NCI-H2196 (cell line): ENCODE measurements around the gene NTN1.

Experiments used
- DNase-seq: peaks from one replicate; lab custom pipeline; 2025; ENCODE audit not compliant: unreplicated experiment; lab: John Stamatoyannopoulos, UW

The NTN1 gene

DNA sequence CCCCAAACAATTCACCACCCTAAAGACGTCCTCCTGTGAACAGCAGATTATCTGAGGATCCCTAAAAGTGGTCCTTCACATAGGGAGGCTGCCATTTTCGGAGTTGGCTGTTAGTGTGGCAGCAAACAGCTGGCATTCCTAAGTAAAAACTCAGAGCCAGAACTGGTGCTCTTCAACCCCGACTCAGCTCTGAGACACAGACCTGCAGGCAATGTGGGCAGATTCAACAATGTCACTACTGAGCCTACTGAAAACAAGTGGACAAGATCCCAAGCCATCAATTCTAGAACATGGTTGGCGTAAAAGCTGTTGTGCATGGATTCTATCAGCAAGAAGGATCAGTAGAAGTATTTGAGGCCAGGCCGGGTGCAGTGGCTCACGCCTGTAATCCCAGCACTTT, 247.2 kb downstream of the NTN1 start:
- no peak for DNase-seq

DNA sequence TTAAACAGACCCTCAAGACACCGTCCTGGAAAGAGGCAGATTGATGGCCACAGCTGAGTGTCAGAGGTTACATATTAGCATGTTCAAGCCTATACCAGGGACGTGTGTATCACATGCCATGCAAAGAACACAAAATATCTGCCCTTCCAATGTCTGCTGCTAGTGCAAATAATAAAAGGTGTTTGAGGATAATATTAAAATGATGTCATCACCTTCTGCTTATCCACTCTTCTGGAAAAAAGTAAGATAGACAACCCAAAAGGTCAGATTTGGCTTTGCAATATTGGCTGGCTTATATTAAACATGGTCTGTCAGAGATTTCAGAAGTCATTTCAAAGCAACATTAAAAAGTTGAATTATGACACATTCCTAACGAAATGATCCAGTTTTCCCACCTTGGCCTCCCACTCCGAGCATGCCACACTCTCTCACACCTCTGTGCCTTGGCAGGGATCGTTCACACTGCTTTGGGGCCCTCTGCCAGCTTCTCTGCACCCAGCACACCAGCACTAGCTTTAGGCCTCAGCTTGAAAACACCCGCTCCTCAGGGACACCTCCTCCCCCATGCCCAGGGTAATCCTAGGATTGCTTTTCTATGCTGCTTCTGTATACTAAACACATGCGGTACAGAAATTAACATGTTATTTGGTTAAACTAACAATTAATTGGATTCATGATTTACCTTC, 248.2 kb downstream of the NTN1 start:
- no peak for DNase-seq

DNA sequence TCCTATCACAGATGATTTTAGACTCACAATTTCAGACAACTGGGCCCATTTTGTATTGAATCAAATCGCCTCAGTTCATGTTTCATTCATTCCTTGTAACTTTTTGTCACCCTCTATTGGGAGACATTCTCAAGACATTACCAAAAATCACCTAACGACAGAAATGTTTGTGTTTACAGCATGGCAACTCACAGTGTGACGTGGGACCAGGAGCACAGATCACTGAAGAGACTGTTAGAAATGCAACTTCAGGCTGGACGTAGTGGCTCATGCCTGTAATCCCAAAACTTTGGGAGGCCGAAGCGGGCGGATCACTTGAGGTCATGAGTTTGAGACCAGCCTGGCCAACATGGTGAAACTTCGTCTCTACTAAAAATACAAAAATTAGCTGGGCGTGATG, 249.6 kb downstream of the NTN1 start:
- no peak for DNase-seq

DNA sequence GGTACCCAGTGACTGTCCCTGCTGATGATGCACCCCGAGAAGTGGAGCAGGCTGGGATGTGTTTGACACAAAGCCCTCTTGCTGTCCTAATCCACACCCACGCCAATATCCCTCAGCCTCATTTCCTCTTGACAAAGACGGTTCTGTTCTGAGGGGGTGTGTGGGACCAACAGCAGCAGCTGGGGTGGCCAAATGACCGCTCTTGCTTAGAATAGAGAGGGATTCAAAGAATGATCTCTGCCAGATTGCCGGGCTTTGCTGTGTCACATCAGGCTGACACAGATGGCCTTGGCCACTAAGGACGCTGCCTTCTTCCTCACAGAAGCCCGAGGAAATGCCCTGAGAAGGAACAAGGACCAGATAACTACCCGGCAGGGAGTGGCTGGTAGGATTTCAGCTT, 250.7 kb downstream of the NTN1 start:
- no peak for DNase-seq

DNA sequence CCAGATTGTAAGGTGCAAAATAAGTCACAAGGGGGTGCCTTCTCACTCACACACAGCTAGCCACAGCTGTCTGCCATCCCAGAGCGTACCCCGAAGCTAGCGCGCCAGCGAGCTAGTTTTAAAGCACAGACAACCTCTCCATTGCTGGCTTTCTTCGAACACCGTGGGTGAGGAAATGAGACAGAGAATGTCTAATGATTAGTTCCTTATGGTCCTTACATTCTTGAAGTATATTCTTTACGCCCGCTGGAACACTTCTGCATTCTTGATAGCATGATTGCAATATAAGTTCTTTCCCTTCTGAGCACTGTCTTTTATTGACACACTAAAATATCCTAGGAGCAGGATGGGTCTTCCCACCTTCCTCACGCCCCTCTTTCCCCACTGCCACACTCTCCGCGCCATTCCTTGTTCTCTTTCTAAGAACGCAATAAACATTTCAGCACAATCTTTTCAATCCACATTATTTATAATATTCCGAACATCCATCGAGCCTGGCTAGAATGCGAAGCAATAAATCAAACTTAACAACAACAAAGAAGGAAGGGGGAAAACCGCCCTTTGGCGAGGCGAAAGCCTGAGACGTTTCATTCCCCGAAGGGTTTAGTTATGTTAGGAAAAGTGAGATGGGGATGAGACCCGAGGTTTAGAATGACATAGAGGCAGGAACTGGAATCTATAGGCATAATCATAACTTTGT, 251.3 kb downstream of the NTN1 start:
- DNase-seq: no peak

DNA sequence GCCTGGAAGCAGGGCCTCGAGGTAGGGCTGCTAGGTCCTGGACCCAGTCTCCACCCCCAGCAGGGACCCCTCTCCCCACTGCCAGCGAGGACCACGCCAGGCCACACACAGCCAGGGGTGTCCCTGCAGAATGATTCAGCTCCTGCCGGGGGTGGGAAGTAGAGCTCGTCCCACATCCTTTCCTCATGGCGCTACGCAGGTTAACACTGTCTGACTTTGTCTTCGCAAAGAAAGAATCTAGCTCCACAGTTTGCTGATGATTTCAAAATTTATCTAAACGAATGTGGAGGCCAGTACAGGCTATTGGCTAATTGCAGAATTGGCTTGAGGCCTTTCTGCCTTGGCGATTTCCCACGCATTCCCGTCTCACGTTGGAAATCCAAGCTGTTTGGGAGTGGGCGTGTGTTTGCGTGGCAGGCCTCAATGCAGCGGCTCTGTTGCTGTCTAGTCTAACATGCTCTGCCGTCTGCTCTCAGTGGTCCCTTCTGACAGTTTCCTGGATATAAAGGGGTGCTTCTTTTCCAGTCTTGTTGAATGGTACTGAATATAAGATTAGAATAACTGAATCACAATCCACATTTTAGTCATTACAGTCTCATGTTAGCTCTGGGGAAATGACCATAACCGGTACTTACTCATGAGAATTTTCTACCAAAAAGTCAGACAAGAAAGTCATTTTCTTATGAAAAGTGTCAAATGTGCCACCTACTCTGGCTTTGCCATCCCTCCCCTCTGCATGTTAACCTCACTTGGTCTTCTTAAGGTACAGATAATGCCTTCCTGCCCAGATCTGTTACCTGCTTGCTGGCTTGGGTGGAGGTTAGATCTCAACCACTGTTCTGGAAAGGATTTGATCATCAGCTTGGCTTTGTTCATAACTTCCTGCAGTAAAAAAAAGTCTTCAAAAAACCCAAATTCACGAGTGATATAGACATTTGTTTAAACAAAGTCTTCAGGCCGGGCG, 252.4 kb downstream of the NTN1 start:
- DNase-seq: no peak

DNA sequence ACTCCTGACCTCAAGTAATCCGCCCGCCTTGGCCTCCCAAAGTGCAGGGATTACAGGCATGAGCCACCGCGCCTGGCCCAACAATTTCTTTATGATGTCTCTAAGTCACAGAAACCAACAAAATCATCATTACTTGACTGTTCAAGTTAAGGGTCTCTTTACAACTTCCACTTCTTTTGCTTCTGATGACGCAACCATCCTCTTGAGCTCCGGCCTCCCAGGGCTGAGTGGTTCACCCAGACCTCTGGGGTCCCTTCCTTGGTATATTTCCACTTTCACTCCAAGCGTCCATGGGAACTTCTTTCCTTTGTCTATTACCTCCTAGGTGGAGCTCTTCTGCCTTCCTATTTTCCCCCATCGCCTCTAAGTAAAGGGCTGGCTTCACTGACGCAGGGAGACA, 253.7 kb downstream of the NTN1 start:
- DNase-seq: no peak

DNA sequence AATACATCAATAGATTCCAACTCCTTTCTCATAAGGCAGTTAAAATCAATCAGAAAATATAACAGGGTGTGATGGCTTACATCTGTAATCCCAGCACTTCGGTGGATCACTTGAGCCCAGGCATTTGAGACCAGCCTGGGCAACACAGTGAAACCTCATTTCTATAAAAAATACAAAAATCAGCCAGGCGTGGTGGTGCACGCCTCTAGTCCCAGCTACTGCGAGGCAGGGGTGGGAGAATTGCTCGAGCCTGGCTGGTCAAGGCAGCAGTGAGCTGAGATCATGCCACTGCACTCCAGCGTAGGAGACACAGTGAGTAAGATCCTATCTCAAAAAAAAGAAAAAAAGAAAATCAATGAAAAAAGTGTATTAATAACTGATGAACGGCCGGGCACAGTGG, 258.6 kb downstream of the NTN1 start:
- no peak for DNase-seq

DNA sequence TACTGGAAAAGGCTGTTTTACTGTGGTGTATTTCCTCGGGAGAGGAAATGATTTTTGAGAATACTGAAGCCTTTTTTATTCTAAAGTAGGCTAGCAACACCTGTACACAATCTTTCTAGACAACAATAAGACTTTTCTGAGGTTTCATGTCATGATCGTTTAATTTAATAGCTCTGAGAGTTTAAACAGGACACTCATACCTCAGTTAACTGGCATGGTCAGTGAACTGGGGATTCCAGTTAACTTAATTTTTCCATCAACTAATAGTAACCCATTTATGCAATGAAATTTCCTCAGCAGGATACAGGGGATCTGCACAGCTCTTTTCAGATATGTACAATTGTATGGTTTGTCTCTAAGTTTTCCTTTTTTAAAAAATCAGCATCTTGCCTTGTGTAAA, 262.6 kb downstream of the NTN1 start:
- no peak for DNase-seq

DNA sequence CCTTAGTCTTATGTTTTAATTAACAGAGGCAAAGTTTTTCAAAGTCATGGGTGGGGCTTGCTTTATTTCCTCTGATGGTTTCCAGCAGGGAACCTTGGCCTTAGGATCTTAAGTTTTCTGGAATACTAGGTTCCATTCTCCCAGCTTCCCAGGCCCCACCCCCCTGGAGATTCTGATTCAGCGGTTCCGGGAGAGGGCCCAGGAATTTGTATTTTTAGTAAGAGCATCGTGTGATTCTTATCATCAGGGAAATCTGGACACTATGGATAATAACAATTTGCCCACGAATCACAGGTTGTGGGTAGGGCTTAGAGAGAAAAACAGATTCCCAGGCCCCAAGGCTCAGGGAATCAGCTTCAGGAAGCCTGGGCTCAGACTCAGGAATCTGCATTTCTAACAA, 263.6 kb downstream of the NTN1 start:
- DNase-seq: no peak

DNA sequence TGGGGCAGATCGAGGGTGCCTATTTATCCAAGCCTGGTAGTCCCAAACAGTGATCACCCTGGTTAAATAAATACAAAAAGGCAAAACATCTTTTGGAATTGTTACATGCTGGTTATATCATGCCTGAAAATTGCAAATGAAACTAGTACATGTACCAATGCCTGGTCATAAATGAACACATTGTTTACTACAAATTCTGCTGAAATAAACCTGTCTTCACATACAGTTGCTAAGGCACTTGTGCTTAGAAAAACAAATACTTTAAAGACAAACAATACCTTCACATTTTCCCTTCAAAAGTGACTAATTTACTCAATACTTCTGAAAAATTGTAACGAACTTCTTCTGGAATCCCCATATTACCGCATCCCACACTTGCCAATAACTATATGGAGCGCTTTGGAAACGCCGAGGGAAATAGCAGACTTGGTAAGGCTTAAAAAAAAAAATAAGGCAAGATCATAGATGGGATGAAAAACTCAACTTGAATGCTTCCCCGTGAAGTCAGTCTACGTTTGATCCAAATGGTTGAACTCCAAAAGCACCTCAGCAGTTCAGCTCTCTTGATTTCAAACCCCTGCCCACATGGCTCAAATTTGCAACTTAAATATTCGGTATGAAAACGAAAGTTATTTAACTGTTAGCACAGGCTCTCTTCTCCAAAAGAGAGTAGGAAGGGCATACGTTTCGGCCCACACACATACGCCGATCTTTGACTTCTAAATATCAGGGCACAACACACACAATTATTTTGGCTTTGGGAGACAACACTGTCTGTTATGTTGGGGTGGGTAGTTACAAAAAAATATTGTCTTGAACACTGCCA, 264.5 kb downstream of the NTN1 start:
- DNase-seq: no peak

DNA sequence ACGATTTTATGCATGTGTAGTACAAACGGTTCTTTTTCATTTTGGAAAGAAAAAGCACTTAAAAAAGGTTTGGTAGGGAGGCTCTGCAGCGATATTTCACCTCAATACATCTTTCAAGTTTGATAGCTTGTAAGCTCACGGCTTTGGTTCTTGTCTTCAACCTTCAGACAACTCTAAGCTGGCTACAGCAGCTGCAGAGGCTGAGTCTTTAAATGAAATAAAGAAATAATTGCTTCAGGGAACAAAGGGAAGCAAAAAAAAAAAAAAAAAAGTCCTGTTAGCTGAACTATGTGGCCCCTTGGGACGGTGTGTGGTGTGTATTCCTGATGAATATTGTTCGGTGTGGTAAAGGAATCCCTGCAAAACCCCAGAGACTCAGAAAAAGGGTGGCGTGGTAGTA, 265.1 kb downstream of the NTN1 start:
- DNase-seq: no peak

DNA sequence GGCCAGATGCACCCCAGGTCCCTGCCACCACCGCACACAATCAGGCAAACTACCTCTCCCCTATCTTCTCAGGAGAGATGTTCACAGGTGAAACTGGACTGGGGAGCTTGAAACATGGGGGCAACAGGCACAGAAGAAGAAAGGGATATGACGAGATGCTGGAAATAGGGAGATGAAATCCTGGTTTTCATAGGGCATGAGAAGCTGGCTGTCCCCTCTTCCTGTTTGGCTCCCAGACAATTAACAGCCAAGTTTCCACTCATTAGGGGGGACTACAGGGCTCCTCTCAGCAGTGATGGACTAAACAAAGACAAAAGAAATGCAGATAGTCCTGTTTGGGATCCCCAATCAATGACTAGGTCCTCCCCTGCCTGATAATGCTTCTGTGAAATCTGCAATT, 266.0 kb downstream of the NTN1 start:
- no peak for DNase-seq

DNA sequence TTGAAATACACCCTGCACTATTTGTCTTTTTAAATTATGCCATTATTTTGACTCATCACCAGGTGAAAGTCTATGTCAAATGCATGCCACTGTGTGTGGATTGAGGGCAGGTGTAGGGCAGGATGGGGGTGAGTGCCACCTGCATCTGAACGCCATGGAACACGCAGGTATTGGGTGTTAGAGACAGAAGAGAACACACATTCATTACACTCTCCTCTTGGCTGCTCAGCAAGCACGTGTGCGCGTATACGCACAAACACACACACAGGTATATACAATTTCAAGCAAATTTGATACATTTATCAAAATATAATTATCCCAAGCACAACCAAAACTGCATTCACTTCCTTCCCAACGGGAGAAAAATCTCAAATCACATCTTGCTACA, 268.9 kb downstream of the NTN1 start:
- no peak for DNase-seq

DNA sequence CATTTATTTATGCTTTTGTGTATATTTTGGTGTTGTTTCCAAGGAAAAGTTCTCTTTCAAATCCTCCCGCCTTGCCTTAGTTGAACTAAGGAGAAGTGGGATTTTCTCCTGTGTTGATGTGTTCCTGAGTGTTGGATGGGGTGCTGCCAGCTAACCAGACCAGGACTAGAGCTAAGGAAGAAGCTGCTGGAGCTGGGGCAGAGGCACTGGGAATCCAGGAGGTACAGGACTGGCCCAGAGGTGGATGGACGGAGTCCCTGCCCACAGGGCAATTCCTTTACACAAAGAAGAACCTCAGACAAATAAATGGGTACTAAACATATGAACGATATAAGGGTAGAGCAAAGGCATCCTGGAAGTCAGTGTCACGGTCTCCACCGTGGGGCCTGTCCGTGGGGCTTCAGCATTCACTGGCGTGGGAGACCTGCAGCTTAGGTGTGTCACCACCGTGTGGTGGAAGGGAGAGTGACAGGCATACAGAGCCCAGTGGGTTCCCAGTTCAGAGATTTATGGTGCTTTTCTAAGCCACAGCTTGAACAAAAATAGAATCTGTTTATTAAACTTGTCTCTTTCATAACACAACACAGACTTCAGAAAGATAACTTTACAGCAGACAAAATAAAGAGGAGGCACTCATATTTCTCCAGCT, 270.7 kb downstream of the NTN1 start:
- DNase-seq: no peak

DNA sequence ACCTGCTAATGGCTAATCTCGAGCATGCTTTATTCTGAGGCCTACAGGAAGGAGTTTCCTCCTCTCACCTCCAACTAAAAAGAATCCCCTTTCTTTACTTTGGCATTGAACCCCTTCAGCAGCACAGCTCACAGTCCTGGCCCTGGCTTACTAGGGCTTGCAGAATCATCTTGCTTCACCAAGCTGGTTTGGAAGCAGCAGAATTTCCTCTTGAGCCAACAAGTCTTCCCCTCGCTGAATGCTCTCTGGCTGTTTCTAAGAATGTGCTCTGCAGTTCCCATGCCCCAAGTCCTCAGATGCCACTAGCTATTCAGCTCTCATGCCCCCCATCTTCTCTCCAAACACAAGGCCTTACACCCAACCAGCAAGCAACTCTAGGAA, 271.2 kb downstream of the NTN1 start:
- DNase-seq: no peak
